ENCODE data around the gene DNAH6.

DNAH6 gene

GRCh38 chr2:84491256-84491655 lies 25.0 kb upstream of the DNAH6 start:
- Histone ChIP-seq H3K79me1 (replicated peaks; ENCODE audit: low read length, poor library complexity, severe bottlenecking) (no peaks in the 10 kb centered on the region), H3K4me2 (ENCODE audit: low read length, poor library complexity, severe bottlenecking) (no peak overlapping the region), H3K9me3 (ENCODE audit: control insufficient read depth, low read length) (no peaks in the 10 kb centered on the region), H3K9ac (ENCODE audit: low read length) (no peak overlapping the region), H3K4me1 (ENCODE audit: control insufficient read depth, insufficient read depth, low read depth, low read length) (peaks cover 5% of the 10 kb centered on the region), H2BK5ac (ENCODE audit: low read depth, low read length, poor library complexity, severe bottlenecking) (no peak overlapping the region), H4K8ac (ENCODE audit: low read length) (no peak overlapping the region), H3K4me3 (ENCODE audit: insufficient read depth in 1 of 2, low read depth in 1 of 2, low read length in 2 of 2) (no peak overlapping the region), H2BK15ac (ENCODE audit: low read depth, poor library complexity, severe bottlenecking) (no peak overlapping the region), H3K18ac (ENCODE audit: low read depth in 1 of 2, low read length in 2 of 2) (no peak overlapping the region), H2AK5ac (ENCODE audit: low read length, severe bottlenecking) (no peak overlapping the region), H2BK120ac (ENCODE audit: low read depth, low read length) (no peak overlapping the region), H3K14ac (ENCODE audit: low read length in 2 of 2) (no peak overlapping the region), H4K91ac (ENCODE audit: low read length) (no peak overlapping the region), H3K27me3 (ENCODE audit: control insufficient read depth in 1 of 2, insufficient read depth in 1 of 2, low read length in 2 of 2) (no peaks in the 10 kb centered on the region), H2AFZ (ENCODE audit: low read depth, low read length) (no peak overlapping the region), H3K4ac (ENCODE audit: low read depth in 1 of 2, low read length in 2 of 2) (no peak overlapping the region), H3K36me3 (ENCODE audit: control insufficient read depth in 1 of 2, insufficient read depth in 2 of 2, low read depth in 1 of 2, low read length in 2 of 2) (no peaks in the 10 kb centered on the region), H3K23ac (ENCODE audit: low read length in 2 of 2) (no peak overlapping the region), H2BK12ac (ENCODE audit: low read length in 2 of 2) (no peak overlapping the region), H3K27ac (ENCODE audit: low read length, poor library complexity, severe bottlenecking) (no peak overlapping the region)
- no peak for DNase-seq
- WGBS: no CpG with 5 or more reads among the region's 2 CpGs

- Histone ChIP-seq H2BK5ac (ENCODE audit: low read depth, low read length, poor library complexity, severe bottlenecking) (no peak overlapping the region), H2AFZ (ENCODE audit: low read depth, low read length) (no peak overlapping the region), H4K91ac (ENCODE audit: low read length) (no peak overlapping the region), H3K4me1 (ENCODE audit: control insufficient read depth, insufficient read depth, low read depth, low read length) (peaks cover 5% of the 10 kb centered on the region), H2BK12ac (ENCODE audit: low read length in 2 of 2) (no peak overlapping the region), H4K8ac (ENCODE audit: low read length) (no peak overlapping the region), H3K4ac (ENCODE audit: low read depth in 1 of 2, low read length in 2 of 2) (no peak overlapping the region), H3K9me3 (ENCODE audit: control insufficient read depth, low read length) (no peaks in the 10 kb centered on the region), H3K36me3 (ENCODE audit: control insufficient read depth in 1 of 2, insufficient read depth in 2 of 2, low read depth in 1 of 2, low read length in 2 of 2) (no peaks in the 10 kb centered on the region), H2BK120ac (ENCODE audit: low read depth, low read length) (no peak overlapping the region), H3K4me2 (ENCODE audit: low read length, poor library complexity, severe bottlenecking) (no peak overlapping the region), H3K27me3 (ENCODE audit: control insufficient read depth in 1 of 2, insufficient read depth in 1 of 2, low read length in 2 of 2) (no peaks in the 10 kb centered on the region), H2BK15ac (ENCODE audit: low read depth, poor library complexity, severe bottlenecking) (no peak overlapping the region), H3K9ac (ENCODE audit: low read length) (no peak overlapping the region), H3K14ac (ENCODE audit: low read length in 2 of 2) (no peak overlapping the region), H3K23ac (ENCODE audit: low read length in 2 of 2) (no peak overlapping the region), H2AK5ac (ENCODE audit: low read length, severe bottlenecking) (peak overlapping the region; percentile 83), H3K27ac (ENCODE audit: low read length, poor library complexity, severe bottlenecking) (no peak overlapping the region), H3K4me3 (ENCODE audit: insufficient read depth in 1 of 2, low read depth in 1 of 2, low read length in 2 of 2) (no peak overlapping the region), H3K79me1 (replicated peaks; ENCODE audit: low read length, poor library complexity, severe bottlenecking) (no peaks in the 10 kb centered on the region), H3K18ac (ENCODE audit: low read depth in 1 of 2, low read length in 2 of 2) (no peak overlapping the region)
- WGBS: 88% methylated on average over 6 of the region's 6 CpGs
- no peak for DNase-seq
These were observed 24.6 kb upstream of the DNAH6 start for GRCh38 chr2:84491741-84492140.

- H3K14ac ChIP-seq (ENCODE audit: low read length in 2 of 2): no peak overlapping the region
- no peak overlapping the region for H2AK5ac ChIP-seq (ENCODE audit: low read length, severe bottlenecking)
- no peak overlapping the region for H3K4me3 ChIP-seq (ENCODE audit: insufficient read depth in 1 of 2, low read depth in 1 of 2, low read length in 2 of 2)
- H4K91ac ChIP-seq (ENCODE audit: low read length): no peak overlapping the region
- H3K36me3 ChIP-seq (ENCODE audit: control insufficient read depth in 1 of 2, insufficient read depth in 2 of 2, low read depth in 1 of 2, low read length in 2 of 2): no peaks in the 10 kb centered on the region
- no peak overlapping the region for H3K18ac ChIP-seq (ENCODE audit: low read depth in 1 of 2, low read length in 2 of 2)
- no peak overlapping the region for H3K27ac ChIP-seq (ENCODE audit: low read length, poor library complexity, severe bottlenecking)
- no peak overlapping the region for H3K9ac ChIP-seq (ENCODE audit: low read length)
- H2AFZ ChIP-seq (ENCODE audit: low read depth, low read length): no peak overlapping the region
- no peak overlapping the region for H2BK120ac ChIP-seq (ENCODE audit: low read depth, low read length)
- H3K23ac ChIP-seq (ENCODE audit: low read length in 2 of 2): no peak overlapping the region
- H3K27me3 ChIP-seq (ENCODE audit: control insufficient read depth in 1 of 2, insufficient read depth in 1 of 2, low read length in 2 of 2): no peaks in the 10 kb centered on the region
- no peak overlapping the region for H3K4ac ChIP-seq (ENCODE audit: low read depth in 1 of 2, low read length in 2 of 2)
- no peaks in the 10 kb centered on the region for H3K79me1 ChIP-seq (replicated peaks; ENCODE audit: low read length, poor library complexity, severe bottlenecking)
- H2BK5ac ChIP-seq (ENCODE audit: low read depth, low read length, poor library complexity, severe bottlenecking): no peak overlapping the region
- H2BK15ac ChIP-seq (ENCODE audit: low read depth, poor library complexity, severe bottlenecking): no peak overlapping the region
- peaks cover 3% of the 10 kb centered on the region for H3K4me1 ChIP-seq (ENCODE audit: control insufficient read depth, insufficient read depth, low read depth, low read length)
- H4K8ac ChIP-seq (ENCODE audit: low read length): no peak overlapping the region
- no peaks in the 10 kb centered on the region for H3K9me3 ChIP-seq (ENCODE audit: control insufficient read depth, low read length)
- no peak overlapping the region for H2BK12ac ChIP-seq (ENCODE audit: low read length in 2 of 2)
- DNase-seq: no peak
- no CpG with 5 or more reads among the region's 1 CpG for WGBS
- H3K4me2 ChIP-seq (ENCODE audit: low read length, poor library complexity, severe bottlenecking): no peak overlapping the region
These were observed 23.7 kb upstream of the DNAH6 start for GRCh38 chr2:84492571-84492970.

- no peak overlapping the region for H2AFZ ChIP-seq (ENCODE audit: low read depth, low read length)
- H2BK5ac ChIP-seq (ENCODE audit: low read depth, low read length, poor library complexity, severe bottlenecking): no peak overlapping the region
- no peak overlapping the region for H3K4me3 ChIP-seq (ENCODE audit: insufficient read depth in 1 of 2, low read depth in 1 of 2, low read length in 2 of 2)
- H3K36me3 ChIP-seq (ENCODE audit: control insufficient read depth in 1 of 2, insufficient read depth in 2 of 2, low read depth in 1 of 2, low read length in 2 of 2): no peaks in the 10 kb centered on the region
- H3K18ac ChIP-seq (ENCODE audit: low read depth in 1 of 2, low read length in 2 of 2): no peak overlapping the region
- 10% methylated on average over 5 of the region's 5 CpGs for WGBS
- no peak overlapping the region for H2BK15ac ChIP-seq (ENCODE audit: low read depth, poor library complexity, severe bottlenecking)
- H3K27ac ChIP-seq (ENCODE audit: low read length, poor library complexity, severe bottlenecking): no peak overlapping the region
- H2AK5ac ChIP-seq (ENCODE audit: low read length, severe bottlenecking): no peak overlapping the region
- H4K91ac ChIP-seq (ENCODE audit: low read length): no peak overlapping the region
- peak; percentile 67 for DNase-seq
- H3K9ac ChIP-seq (ENCODE audit: low read length): no peak overlapping the region
- no peak overlapping the region for H2BK120ac ChIP-seq (ENCODE audit: low read depth, low read length)
- peaks cover 3% of the 10 kb centered on the region for H3K4me1 ChIP-seq (ENCODE audit: control insufficient read depth, insufficient read depth, low read depth, low read length)
- no peak overlapping the region for H3K14ac ChIP-seq (ENCODE audit: low read length in 2 of 2)
- no peaks in the 10 kb centered on the region for H3K79me1 ChIP-seq (replicated peaks; ENCODE audit: low read length, poor library complexity, severe bottlenecking)
- no peak overlapping the region for H4K8ac ChIP-seq (ENCODE audit: low read length)
- H3K4me2 ChIP-seq (ENCODE audit: low read length, poor library complexity, severe bottlenecking): no peak overlapping the region
- no peaks in the 10 kb centered on the region for H3K27me3 ChIP-seq (ENCODE audit: control insufficient read depth in 1 of 2, insufficient read depth in 1 of 2, low read length in 2 of 2)
- no peak overlapping the region for H3K4ac ChIP-seq (ENCODE audit: low read depth in 1 of 2, low read length in 2 of 2)
- H3K9me3 ChIP-seq (ENCODE audit: control insufficient read depth, low read length): no peaks in the 10 kb centered on the region
- H3K23ac ChIP-seq (ENCODE audit: low read length in 2 of 2): no peak overlapping the region
- no peak overlapping the region for H2BK12ac ChIP-seq (ENCODE audit: low read length in 2 of 2)
These were observed 22.8 kb upstream of the DNAH6 start for GRCh38 chr2:84493514-84493913.
